ENCODE data around the gene ALK.

DNA sequence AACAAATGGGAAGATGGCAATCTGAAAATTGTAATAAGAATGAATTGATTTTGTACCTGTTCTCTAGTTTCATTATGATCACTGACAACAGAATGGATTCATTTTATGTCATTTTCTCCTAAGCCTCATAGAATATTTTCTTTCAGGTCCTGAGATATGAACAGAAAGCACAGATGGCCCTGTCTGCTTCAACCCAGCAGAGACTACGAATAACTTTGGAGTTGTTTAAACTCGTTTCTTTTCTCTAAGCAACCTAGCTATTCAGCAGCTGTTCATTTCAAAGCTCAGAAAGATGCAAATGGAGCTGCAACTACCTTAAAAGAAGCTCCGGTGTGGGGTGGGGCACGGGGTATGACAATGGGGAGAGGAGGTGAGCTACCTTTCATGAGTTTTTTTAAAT is 124.9 kb downstream of the ALK start:
- TF ChIP-seq POLR2A (IDR thresholded peaks at IDR 0.05; ENCODE audit: low read length): no peak
- no peak for TF ChIP-seq GATA1 (IDR thresholded peaks at IDR 0.05; ENCODE audit: low read depth, low read length)
